GM19043 (cell line): ENCODE measurements around the gene PAQR6.

Source experiments
- ATAC-seq: cut with Tn5 transposase; IDR thresholded peaks from one replicate; pipeline ENCODE4 v1.9.1; 2021; ENCODE audit warnings: low read depth; ENCODE audit not compliant: unreplicated experiment

The PAQR6 gene

DNA sequence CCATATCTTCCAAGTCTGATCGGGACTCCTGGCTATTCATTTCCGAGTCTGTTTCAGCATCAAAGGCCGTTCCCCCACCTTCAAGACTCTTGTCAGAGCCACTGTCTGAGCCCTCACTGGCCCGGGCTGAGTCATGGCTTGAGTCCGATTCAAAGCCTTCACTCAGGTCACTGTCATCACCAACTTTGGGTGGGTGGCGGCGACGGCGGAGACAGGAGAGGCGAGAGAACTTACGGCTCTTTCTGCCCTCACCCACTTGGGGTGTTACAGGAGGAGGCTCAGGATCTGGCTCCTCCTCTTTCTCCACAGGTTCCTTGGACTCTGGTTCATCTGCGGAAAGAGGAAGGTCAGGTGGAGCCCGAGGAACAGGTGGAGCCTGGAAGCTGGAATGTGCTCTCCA is 18.2 kb upstream of the PAQR6 start:
- no peak for ATAC-seq

GRCh38 chr1:156263288-156263655 is 15.4 kb upstream of the PAQR6 start:
- ATAC-seq = no peak

GRCh38 chr1:156262461-156263287 is 14.8 kb upstream of the PAQR6 start:
- no peak for ATAC-seq

- no peak for ATAC-seq
Observed at GRCh38 chr1:156260896-156261295, 13.0 kb upstream of the PAQR6 start.

DNA sequence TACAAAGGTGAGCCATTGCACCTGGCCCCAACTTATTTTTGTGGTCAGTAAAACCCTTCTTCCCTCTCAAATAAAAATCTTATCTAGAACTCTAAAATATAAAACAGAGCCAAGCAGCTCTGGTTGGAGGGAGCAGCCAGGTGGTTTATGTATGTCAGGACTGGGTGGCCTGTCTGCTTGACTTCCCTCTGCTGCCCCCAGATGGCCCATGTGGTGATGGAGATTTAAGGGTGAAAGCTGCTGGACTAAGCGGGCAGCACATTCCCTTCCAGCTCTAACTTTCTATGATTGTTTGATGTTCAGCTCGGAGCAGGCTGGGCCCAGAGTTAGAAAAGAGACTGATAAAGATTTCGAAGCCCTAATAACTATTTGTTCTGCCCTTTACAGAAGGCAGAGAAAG is 11.9 kb upstream of the PAQR6 start:
- no peak for ATAC-seq

- no peak for ATAC-seq
Observed at GRCh38 chr1:156258859-156259258, 11.0 kb upstream of the PAQR6 start.

DNA sequence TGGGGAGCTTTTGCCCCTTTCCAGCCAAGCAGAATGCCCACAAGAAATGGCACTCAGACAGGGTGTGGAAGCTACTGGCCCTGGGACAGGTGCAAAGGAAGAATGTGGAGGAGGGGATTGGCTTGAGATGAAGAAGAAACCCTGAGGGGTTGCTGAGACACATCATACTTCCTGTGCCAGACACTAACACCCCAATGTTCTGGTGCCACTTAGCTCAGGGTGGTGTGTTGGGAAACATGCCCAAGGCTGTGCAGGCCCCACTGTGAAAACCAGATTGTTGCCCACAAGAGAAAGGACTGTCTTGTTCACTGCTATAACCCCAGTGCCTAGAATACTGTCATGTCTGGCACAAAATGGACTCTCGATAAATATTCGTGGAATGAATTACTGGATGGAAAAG is 9.9 kb upstream of the PAQR6 start:
- no peak for ATAC-seq

DNA sequence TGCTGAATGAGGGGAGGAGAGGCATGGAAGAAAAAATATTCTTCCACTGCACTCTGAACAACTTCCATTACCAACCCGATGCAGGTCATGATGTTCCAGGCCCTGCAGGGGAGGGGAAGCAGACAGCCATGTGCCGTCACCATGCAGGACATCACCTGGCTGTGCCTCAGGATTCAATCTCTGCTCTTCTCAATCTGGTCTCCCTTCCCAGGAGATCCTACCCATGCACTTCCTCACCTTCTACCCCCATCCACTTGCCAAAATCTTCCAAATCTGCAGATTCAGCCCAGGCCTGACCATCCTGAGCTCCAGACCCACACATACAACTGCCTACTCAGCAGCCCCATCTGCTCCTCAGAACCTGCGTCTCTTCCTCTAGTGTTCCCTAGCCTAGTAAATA is 5.8 kb upstream of the PAQR6 start:
- ATAC-seq = no peak

DNA sequence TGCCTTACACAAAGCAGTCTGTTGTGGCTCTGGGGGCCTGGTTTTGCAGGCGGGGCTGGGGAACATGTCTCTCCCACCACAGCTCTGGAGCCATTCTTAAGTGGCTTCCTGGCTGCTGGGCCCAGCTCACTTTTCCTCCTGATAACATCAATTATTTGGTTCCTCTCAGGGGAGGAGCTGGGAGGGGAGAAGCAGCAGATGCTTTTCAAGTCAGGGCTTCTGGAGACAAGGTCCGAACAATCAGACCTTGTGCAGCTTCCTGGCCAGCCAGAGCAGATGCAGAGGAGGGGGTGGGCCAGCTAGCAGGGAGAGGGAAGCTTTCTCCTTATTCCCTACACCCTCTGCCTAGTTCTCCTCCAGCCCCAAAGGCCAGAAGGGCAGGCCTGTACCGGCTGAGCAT is 3.7 kb upstream of the PAQR6 start:
- no peak for ATAC-seq

GRCh38 chr1:156249593-156249992 is 1.7 kb upstream of the PAQR6 start:
- ATAC-seq = no peak

DNA sequence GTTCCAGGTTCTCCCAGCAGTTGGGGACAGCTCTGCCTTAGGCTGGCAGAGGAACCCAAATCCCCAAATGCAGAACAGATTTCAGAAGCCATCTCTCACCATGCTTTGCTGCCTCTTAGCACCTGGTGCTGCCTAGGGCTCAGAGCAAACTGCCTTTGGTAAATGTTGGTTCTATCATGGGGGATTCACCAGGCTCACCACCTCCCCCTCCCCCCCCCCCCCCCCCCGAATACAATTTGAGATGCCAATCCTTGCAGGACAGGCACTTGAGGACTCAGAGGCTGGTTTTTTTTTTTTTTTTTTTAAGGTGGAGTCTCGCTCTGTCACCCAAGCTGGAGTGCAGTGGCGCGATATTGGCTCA is 447 bp upstream of the PAQR6 start:
- ATAC-seq = no peak

DNA sequence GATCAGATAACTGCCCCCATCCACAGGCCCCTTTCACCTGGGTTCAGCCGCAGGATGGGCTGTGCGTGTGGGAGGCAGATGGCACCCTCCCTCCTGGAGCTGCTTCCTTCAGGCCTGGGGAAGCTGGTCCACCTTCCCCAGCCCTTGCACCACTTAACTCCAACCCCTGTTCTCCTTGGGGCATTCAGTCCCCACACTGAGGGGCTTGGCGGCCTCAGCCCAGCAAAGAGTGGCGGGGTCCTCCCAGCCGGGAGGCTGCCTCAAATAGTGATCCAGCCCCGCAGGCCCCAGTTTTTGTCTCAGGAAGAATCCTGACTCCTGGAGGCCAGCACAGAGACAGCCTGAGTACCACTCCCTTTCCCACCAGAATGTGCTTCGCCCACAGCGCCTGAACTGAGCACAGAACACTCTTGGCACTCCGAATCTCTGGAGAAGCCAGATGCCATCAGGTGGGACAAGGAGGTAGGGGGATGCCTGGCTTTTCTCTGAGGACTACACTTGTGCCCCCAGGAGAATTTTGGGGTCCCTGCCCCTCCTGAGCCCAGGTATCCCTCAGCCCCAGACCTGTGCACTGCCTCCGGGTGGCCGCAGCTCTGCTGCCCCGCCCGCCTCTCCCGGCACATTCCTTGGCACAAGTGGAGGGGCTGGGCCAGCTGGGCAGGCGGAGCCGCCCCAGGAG is 936 bp downstream of the PAQR6 start:
- ATAC-seq = no peak

- no peak for ATAC-seq
Observed at GRCh38 chr1:156246241-156246780, 1.5 kb downstream of the PAQR6 start.

GRCh38 chr1:156245451-156246232 is 2.2 kb downstream of the PAQR6 start:
- ATAC-seq = no peak

GRCh38 chr1:156244712-156245111 is 3.1 kb downstream of the PAQR6 start:
- ATAC-seq = no peak

DNA sequence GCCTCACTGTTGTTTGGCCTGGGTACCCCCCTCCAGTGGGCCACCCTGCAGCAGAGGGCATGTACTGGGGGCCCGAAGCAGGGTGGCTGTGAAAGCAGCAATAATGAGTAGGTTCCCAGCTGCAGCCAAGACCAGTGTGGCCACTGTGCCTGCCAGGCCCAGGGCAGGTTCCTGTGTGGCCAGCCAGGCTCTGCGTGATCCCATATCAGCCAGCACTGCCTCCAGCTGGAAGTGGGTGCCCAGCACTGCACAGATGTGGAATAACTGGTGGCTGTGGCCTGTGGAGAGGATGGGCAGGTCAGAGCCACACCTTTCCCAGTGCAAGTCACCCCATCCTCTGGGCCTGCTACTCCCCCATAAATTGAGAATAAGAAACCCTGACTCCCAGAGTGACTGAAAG is 3.7 kb downstream of the PAQR6 start:
- ATAC-seq = no peak

DNA sequence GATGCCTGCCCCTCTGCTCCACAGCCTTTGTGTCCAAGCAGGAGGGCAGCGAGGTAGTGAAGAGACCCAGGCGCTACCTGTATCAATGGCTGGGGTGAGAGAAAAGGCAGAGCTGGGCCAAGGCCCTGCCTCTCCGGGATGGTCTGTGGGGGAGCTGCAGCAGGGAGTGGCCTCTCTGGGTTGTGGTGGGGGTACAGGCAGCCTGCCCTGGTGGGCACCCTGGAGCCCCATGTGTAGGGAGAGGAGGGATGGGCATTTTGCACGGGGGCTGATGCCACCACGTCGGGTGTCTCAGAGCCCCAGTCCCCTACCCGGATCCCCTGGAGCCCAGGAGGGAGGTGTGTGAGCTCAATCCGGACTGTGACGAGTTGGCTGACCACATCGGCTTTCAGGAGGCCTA is 5.1 kb downstream of the PAQR6 start:
- ATAC-seq = no peak

- no peak for ATAC-seq
Observed at GRCh38 chr1:156241926-156242325, 5.9 kb downstream of the PAQR6 start, which contains the start of gene BGLAP. Gene BGLAP (plus strand): TSS chr1:156242184. CDS start chr1:156242232, 48 bp downstream.

DNA sequence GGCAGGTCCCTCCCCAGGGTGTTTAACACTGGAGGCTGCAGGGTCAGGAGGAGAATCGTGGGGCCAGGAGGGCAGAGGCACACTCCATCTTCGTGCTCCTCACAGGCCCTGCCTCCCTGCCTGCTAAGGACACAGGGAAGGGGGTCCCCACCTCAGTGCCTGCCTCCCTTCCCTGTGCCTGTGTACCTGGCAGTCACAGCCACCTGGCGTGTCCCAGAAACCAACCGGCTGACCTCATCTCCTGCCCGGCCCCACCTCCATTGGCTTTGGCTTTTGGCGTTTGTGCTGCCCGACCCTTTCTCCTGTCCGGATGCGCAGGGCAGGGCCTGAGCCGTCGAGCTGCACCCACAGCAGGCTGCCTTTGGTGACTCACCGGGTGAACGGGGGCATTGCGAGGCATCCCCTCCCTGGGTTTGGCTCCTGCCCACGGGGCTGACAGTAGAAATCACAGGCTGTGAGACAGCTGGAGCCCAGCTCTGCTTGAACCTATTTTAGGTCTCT is 6.5 kb downstream of the PAQR6 start:
- no peak for ATAC-seq

- ATAC-seq = no peak
Observed at GRCh38 chr1:156238248-156238647, 9.6 kb downstream of the PAQR6 start.

DNA sequence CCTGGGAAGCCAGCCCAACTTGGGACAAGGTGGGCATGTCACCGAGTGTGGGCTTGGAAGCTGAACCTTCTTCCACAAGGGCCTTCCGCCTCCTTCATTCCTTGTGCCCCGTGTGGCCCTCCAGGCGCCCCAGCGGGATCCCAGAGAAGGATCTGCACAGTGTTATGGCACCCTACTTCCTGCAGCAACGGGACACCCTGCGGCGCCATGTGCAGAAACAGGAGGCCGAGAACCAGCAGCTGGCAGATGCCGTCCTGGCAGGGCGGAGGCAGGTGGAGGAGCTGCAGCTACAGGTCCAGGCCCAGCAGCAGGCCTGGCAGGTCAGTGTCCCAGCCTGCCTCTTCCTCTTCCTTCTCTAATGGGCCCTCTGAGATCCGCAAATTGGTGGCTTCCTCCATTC is 11.7 kb downstream of the PAQR6 start:
- no peak for ATAC-seq
